Gastrocnemius medialis (tissue), 4 donors: ENCODE data around the gene PPFIA4.

ENCODE experiments used
- CTCF ChIP-seq, 5 experiments: fragments of 450-650 bp in 3 of 5; fragments of 200-600 bp in 2 of 5; sonication (generic) in 2 of 5; IDR thresholded peaks in 4 of 5; conservative IDR thresholded peaks in 1 of 5; 1 replicate in 4 of 5; 2 replicates in 1 of 5; pipeline ENCODE4 v1.5.1; 2016 to 2019; ENCODE audit warnings: antibody characterized with exemption in 5 of 5, mild to moderate bottlenecking in 3 of 5, moderate library complexity in 3 of 5
- POLR2A ChIP-seq, 2 donors: fragments of 450-650 bp; IDR thresholded peaks; one replicate each; pipeline ENCODE4 v1.6.1; 2017; ENCODE audit warnings: antibody characterized with exemption in 2 of 2, mild to moderate bottlenecking in 2 of 2, moderate library complexity in 2 of 2

GRCh38 chr1:202994756-202995155 lies 31.5 kb upstream of the PPFIA4 start:
- TF ChIP-seq CTCF (IDR thresholded peaks at IDR 0.05 in 4 of 5, conservative IDR thresholded peaks at IDR 0.05 in 1 of 5) (no peak), POLR2A (IDR thresholded peaks at IDR 0.05) (no peak)
